Psoas muscle (tissue), 8 donors: Measurements from ENCODE around the gene SLIT3. TPM values are rescaled to one million over a fixed set of nuclear protein-coding genes. Genes with fewer than 3 reads are reported as not detected.

Experiments
- ATAC-seq, 4 donors: fragments of 200-7000 bp; cut with Tn5 transposase; one replicate each; pipeline ENCODE4 v1.9.1; 2020; ENCODE audit warnings: moderate library complexity in 3 of 4, mild to moderate bottlenecking in 2 of 4
- DNase-seq, 2 donors: peaks; one replicate each; pipeline ENCODE4 v3.0.0-alpha.2; 2020
- H3K27ac ChIP-seq: fragments of 200-600 bp; one replicate; pipeline ENCODE4 v1.8.0; 2022
- H3K27me3 ChIP-seq, 3 donors: fragments of 200-600 bp in 1 of 3; one replicate each; pipeline versions ENCODE4 v1.6.1 to v1.8.0; 2013 to 2022; ENCODE audit warnings: low read length in 2 of 3, mild to moderate bottlenecking in 2 of 3, moderate library complexity in 1 of 3; ENCODE audit not compliant: insufficient read depth in 3 of 3
- H3K36me3 ChIP-seq, 2 donors: fragments of 200-600 bp in 1 of 2; one replicate each; pipeline versions ENCODE4 v1.6.1 to v1.8.0; 2013 to 2022; ENCODE audit warnings: low read depth in 1 of 2, mild to moderate bottlenecking in 1 of 2, moderate library complexity in 1 of 2; ENCODE audit not compliant: insufficient read depth in 1 of 2
- H3K4me1 ChIP-seq: fragments of 200-600 bp; one replicate; pipeline ENCODE4 v1.8.0; 2022
- H3K4me3 ChIP-seq: fragments of 200-600 bp; one replicate; pipeline ENCODE4 v1.8.0; 2022; ENCODE audit warnings: mild to moderate bottlenecking
- H3K9me3 ChIP-seq: fragments of 200-600 bp; one replicate; pipeline ENCODE4 v1.8.0; 2022
- WGBS, 3 donors: extraction: QIAGEN DNeasy Blood & Tissue Kit; methylation state at CpG; one replicate each; pipeline versions ENCODE4 v1.1.6 to v1.1.7; 2013; 5-methylcytosine and 5-hydroxymethylcytosine counted together
- intact Hi-C, 2 donors: fragments of 100-400 bp; cut with DNase I; formaldehyde crosslinking; loops; one replicate each; pipeline versions ENCODE4 v1.11.0 to v1.14.2; 2022
- polyA plus RNA-seq, 3 donors: library from polyadenylated mRNA; stranded (reverse); fragments of 200-250 nt; gene quantifications; one replicate each; pipeline ENCODE4 v1.2.3, GENCODE V29; 2013
- total RNA-seq, 4 donors: library from RNA; stranded (reverse); fragmentation: NEBNext Ultra II Directional in 2 of 4; extraction: Animal tissue kit (Norgen Biotek cat#: 25700) in 2 of 4; gene quantifications; one replicate each; pipeline versions ENCODE4 v1.2.1 to v1.2.4, GENCODE V29; 2021 to 2023
- TF ChIP-seq, protein P1 (sequence below): fragments of 200-600 bp; IDR thresholded peaks from one replicate; pipeline ENCODE4 v1.8.0; 2022; ENCODE audit warnings: antibody characterized with exemption
- donor health status: healthy with polysubstance abuse.
- donor health status: DM: no; HTN: no; CAD: no; lungs with moderate emphysema.
- donor health status: Bipolar disorder and iron deficiency.
- donor health status: healthy.
- donor health status: DM: yes; HTN: yes; CAD: no.
- donor health status: DM: no; HTN: no; CAD: no.
- donor health status: DM: no; HTN: no; CAD: no.
- donor health status: DM: yes; HTN: yes; CAD: no.

Gene SLIT3
- total and polyA plus RNA-seq, 7 donors, result 0.81 to 5.9 (median 2.1) TPM

DNA sequence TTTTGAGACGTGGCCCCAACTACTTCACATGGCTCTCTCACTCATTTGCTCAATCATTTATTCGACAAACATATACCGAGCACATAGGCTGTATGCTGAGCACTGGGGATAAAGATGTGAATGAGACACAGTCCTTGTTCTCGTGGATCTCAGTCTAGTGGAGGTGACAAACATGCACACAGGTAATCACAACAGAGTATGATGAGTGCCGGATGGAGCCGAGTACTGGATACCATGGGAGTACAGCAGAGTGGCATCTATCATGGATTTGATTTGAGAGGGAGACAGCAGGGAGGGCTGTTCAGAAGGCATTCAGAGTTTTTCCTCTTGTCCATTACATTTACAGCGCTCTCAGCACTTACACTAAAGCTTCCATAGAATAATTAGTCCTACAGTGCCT lies 259.8 kb downstream of the SLIT3 start:
- H3K27me3 ChIP-seq, result no peaks in the 10 kb centered on the region
- no peaks in the 10 kb centered on the region for H3K36me3 ChIP-seq
- intact Hi-C loops, result no loop called here
- no peaks in the 10 kb centered on the region for H3K9me3 ChIP-seq
- DNase-seq (no peak), ATAC-seq (no peak)
- no peaks in the 10 kb centered on the region for H3K4me1 ChIP-seq
- no peak overlapping the region for H3K27ac ChIP-seq
- TF ChIP-seq, protein P1, sequence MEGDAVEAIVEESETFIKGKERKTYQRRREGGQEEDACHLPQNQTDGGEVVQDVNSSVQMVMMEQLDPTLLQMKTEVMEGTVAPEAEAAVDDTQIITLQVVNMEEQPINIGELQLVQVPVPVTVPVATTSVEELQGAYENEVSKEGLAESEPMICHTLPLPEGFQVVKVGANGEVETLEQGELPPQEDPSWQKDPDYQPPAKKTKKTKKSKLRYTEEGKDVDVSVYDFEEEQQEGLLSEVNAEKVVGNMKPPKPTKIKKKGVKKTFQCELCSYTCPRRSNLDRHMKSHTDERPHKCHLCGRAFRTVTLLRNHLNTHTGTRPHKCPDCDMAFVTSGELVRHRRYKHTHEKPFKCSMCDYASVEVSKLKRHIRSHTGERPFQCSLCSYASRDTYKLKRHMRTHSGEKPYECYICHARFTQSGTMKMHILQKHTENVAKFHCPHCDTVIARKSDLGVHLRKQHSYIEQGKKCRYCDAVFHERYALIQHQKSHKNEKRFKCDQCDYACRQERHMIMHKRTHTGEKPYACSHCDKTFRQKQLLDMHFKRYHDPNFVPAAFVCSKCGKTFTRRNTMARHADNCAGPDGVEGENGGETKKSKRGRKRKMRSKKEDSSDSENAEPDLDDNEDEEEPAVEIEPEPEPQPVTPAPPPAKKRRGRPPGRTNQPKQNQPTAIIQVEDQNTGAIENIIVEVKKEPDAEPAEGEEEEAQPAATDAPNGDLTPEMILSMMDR, result no peak
- 89 to 96% (median 92%) methylated on average over 7 of the region's 7 CpGs for WGBS, 3 donors
- no peak overlapping the region for H3K4me3 ChIP-seq

DNA sequence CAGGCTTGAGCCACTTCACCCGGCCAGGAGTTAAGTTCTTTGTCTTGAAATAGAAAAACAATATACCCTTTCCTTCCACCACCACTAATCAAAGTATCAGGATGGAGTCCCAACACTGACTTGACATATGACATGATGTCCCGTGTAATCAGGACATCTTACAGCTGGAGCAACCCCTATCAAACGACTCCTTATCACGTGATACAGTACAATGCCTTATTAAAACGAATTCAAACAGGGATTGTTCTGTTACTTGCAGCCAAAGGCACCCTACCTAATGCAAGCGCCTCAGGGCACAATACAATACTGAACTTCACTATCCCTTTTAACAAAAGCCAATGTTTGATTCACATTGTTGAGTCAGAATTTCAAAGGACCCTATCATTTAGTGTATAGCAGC lies 261.3 kb downstream of the SLIT3 start:
- no peaks in the 10 kb centered on the region for H3K4me1 ChIP-seq
- intact Hi-C loops, result no loop called here
- H3K36me3 ChIP-seq, result no peaks in the 10 kb centered on the region
- DNase-seq (no peak), ATAC-seq (no peak)
- no peak overlapping the region for H3K4me3 ChIP-seq
- WGBS, 3 donors, result 76 to 77% (median 76%) methylated on average over 6 of the region's 6 CpGs
- H3K27ac ChIP-seq, result no peak overlapping the region
- TF ChIP-seq, protein P1, result no peak
- no peaks in the 10 kb centered on the region for H3K27me3 ChIP-seq
- no peaks in the 10 kb centered on the region for H3K9me3 ChIP-seq

DNA sequence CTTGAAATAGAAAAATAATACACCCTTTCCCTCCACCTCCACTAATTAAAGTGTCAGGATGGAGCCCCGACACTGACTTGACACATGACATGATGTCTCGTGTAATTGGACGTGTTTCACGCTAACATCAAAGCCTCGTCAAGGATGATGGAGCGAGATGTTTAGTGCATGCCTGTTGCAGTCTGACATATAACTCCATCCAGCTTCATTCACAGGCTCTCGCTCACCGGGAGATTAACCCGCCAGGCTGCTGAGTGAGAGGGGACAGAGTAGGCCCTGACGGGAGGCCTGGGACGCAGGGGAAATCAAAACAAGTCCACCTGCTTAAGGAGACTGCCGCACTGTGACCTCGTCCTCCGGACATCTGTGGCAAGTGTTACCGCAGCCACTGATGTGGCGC lies 263.5 kb downstream of the SLIT3 start:
- Histone ChIP-seq H3K36me3 (no peaks in the 10 kb centered on the region), H3K27ac (no peak overlapping the region), H3K9me3 (no peaks in the 10 kb centered on the region), H3K27me3 (no peaks in the 10 kb centered on the region), H3K4me3 (no peak overlapping the region), H3K4me1 (no peaks in the 10 kb centered on the region)
- ATAC-seq (no peak), DNase-seq (no peak)
- intact Hi-C loops, result no loop called here
- WGBS, 3 donors, result 67 to 70% (median 68%) methylated on average over 16 of the region's 16 CpGs
- TF ChIP-seq, protein P1, result no peak

DNA sequence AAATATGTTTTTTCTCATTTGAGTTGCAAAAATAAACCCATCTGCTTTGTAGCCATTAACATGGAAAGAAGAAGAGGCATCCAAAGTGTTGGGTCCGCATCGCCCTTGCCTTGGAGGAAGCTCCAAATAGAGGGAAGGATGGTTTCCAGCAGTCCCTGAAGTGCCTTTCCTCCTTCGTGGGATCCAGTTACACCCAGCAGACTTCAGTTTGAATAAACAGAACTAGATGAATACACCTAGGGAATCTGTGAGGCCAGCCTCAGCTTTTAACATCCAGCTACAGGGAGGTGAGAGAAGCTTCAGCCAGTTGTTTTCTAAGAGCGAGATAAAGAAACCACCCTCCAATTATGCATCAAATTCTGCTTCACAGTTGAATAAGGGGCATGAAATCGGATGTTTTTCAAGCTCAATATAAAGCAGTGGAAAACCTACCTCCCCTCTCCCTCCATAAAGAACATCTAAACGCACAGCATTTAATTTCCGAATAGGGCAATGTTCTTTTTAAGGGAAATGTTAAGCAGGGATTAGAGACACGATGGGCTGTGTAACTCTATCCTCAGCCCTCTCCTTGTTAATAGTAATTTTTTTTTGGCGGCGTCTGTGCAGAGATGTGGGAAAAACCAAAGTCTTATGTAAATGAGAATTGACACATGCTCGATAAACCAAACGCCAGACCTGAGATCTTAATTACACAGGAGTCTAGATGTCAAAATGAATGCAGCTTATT lies 264.7 kb downstream of the SLIT3 start:
- DNase-seq, result no peak
- Histone ChIP-seq H3K4me1 (no peaks in the 10 kb centered on the region), H3K27me3 (no peaks in the 10 kb centered on the region), H3K4me3 (no peak overlapping the region), H3K9me3 (no peaks in the 10 kb centered on the region), H3K36me3 (no peaks in the 10 kb centered on the region), H3K27ac (no peak overlapping the region)
- TF ChIP-seq, protein P1, result no peak
- WGBS, 3 donors, result 28 to 33% (median 30%) methylated on average over 12 of the region's 12 CpGs
- intact Hi-C loops, result no loop called here
- ATAC-seq, result no peak
